Kidney (tissue), 14 donors: Measurements from ENCODE around the gene HEATR3. TPM values are rescaled to one million over a fixed set of nuclear protein-coding genes. Genes with fewer than 3 reads are reported as not detected.

Source experiments
- DNase-seq, 5 donors: peaks; one replicate each; pipeline ENCODE4 v3.0.0-alpha.2; 2013 to 2020
- FAIRE-seq: peaks from 2 replicates; lab custom pipeline; 2012; peaks lifted over from hg19 to GRCh38; lab: Jason Lieb, UNC
- H3K27ac ChIP-seq, 2 donors: one replicate each; pipeline ENCODE4 v1.7.0; 2013; ENCODE audit warnings: low read depth in 2 of 2, low read length in 2 of 2, inconsistent platforms in 1 of 2
- H3K27me3 ChIP-seq: one replicate; pipeline ENCODE4 v1.7.1; 2013; ENCODE audit warnings: low read length, inconsistent platforms; ENCODE audit not compliant: control insufficient read depth, insufficient read depth
- H3K36me3 ChIP-seq, 3 donors: one replicate each; pipeline versions ENCODE4 v1.7.0 to v1.7.1; 2013; ENCODE audit warnings: low read length in 3 of 3, control low read depth in 1 of 3, inconsistent platforms in 1 of 3; ENCODE audit not compliant: insufficient read depth in 3 of 3, control insufficient read depth in 2 of 3
- H3K4me1 ChIP-seq, 3 donors: one replicate each; pipeline versions ENCODE4 v1.7.0 to v1.7.1; 2013; ENCODE audit warnings: low read length in 3 of 3, inconsistent platforms in 1 of 3, low read depth in 1 of 3; ENCODE audit not compliant: control insufficient read depth in 2 of 3, insufficient read depth in 2 of 3
- H3K4me3 ChIP-seq, 3 donors: one replicate each; pipeline versions ENCODE4 v1.7.0 to v1.8.1; 2013; ENCODE audit warnings: low read length in 3 of 3, control low read depth in 1 of 3, inconsistent platforms in 1 of 3
- H3K9ac ChIP-seq, 3 donors: one replicate each; pipeline versions ENCODE4 v1.7.0 to v1.7.1; 2013; ENCODE audit warnings: low read length in 3 of 3, control low read depth in 1 of 3, inconsistent platforms in 1 of 3
- H3K9me3 ChIP-seq, 3 donors: one replicate each; pipeline versions ENCODE4 v1.7.0 to v1.7.1; 2013; ENCODE audit warnings: low read length in 3 of 3, control low read depth in 1 of 3, inconsistent platforms in 1 of 3; ENCODE audit not compliant: control insufficient read depth in 2 of 3, insufficient read depth in 1 of 3
- CTCF ChIP-seq: IDR thresholded peaks from 3 replicates; pipeline ENCODE4 v1.5.1; 2012; ENCODE audit warnings: mild to moderate bottlenecking, moderate library complexity, borderline replicate concordance; ENCODE audit not compliant: insufficient read depth; ENCODE audit errors: extremely low read depth
- intact Hi-C: fragments of 100-400 bp; cut with DNase I; formaldehyde crosslinking; loops from one replicate; pipeline ENCODE4 v1.11.1; 2022
- polyA plus RNA-seq: library from polyadenylated mRNA; stranded (reverse); fragments of 350-450 nt; fragmentation: Illumina TruSeq; extraction: RNeasy Lipid Tissue Mini Kit (QIAGEN cat#74804); gene quantifications from one replicate; pipeline ENCODE4 v1.2.3, GENCODE V29; 2014; ENCODE audit warnings: low read depth, low replicate concordance; ENCODE audit not compliant: insufficient read depth
- total RNA-seq: library from RNA; stranded (reverse); fragmentation: NEBNext Ultra II Directional; extraction: Animal tissue kit (Norgen Biotek cat#: 25700); gene quantifications from one replicate; pipeline ENCODE4 v1.2.1, GENCODE V29; 2021
- donor health status: control.
- donor health status: control.
- donor health status: control.
- donor health status: control.
- donor health status: control.
- donor health status: DM: yes; HTN: yes; CAD: no.
- donor health status: Normal renal cell carcinoma (clear cell type).

The HEATR3 gene
- total and polyA plus RNA-seq, 2 donors from 2014 or later = 8.9 to 19.5 TPM

GRCh38 chr16:50068550-50068949 is 2.8 kb downstream of the HEATR3 start:
- no peak for FAIRE-seq
- no peak for DNase-seq
- no peaks in the 10 kb centered on the region for H3K9me3 ChIP-seq
- H3K27me3 ChIP-seq = no peaks in the 10 kb centered on the region
- no peak for TF ChIP-seq CTCF
- H3K4me3 ChIP-seq = no peak overlapping the region
- no peak overlapping the region for H3K9ac ChIP-seq
- intact Hi-C loops = no loop called here
- H3K4me1 ChIP-seq = peaks cover 0 to 16% (median 3%) of the 10 kb centered on the region in 3 donors
- H3K27ac ChIP-seq = no peak overlapping the region
- peaks cover 0 to 3% (median 2%) of the 10 kb centered on the region in 3 donors for H3K36me3 ChIP-seq

GRCh38 chr16:50069060-50069459 is 3.3 kb downstream of the HEATR3 start:
- Histone ChIP-seq H3K36me3 (peaks cover 0 to 3% (median 2%) of the 10 kb centered on the region in 3 donors), H3K9me3 (no peaks in the 10 kb centered on the region), H3K27ac (no peak overlapping the region), H3K4me1 (peaks cover 0 to 16% (median 3%) of the 10 kb centered on the region in 3 donors), H3K27me3 (no peaks in the 10 kb centered on the region), H3K9ac (no peak overlapping the region), H3K4me3 (no peak overlapping the region)
- TF ChIP-seq CTCF = no peak
- DNase-seq (no peak), FAIRE-seq (no peak)
- intact Hi-C loops = no loop called here

- H3K9ac ChIP-seq = no peak overlapping the region
- TF ChIP-seq CTCF = no peak
- H3K9me3 ChIP-seq = no peaks in the 10 kb centered on the region
- peaks cover 0 to 14% (median 3%) of the 10 kb centered on the region in 3 donors for H3K4me1 ChIP-seq
- DNase-seq = no peak
- H3K27me3 ChIP-seq = no peaks in the 10 kb centered on the region
- no peak overlapping the region for H3K27ac ChIP-seq
- H3K4me3 ChIP-seq = no peak overlapping the region
- intact Hi-C loops = no loop called here
- H3K36me3 ChIP-seq = peaks cover 0 to 7% (median 5%) of the 10 kb centered on the region in 3 donors
- FAIRE-seq = no peak
Measured at GRCh38 chr16:50071075-50071671, 5.4 kb downstream of the HEATR3 start.
